Measurements from ENCODE around the gene TCF3.

DNA sequence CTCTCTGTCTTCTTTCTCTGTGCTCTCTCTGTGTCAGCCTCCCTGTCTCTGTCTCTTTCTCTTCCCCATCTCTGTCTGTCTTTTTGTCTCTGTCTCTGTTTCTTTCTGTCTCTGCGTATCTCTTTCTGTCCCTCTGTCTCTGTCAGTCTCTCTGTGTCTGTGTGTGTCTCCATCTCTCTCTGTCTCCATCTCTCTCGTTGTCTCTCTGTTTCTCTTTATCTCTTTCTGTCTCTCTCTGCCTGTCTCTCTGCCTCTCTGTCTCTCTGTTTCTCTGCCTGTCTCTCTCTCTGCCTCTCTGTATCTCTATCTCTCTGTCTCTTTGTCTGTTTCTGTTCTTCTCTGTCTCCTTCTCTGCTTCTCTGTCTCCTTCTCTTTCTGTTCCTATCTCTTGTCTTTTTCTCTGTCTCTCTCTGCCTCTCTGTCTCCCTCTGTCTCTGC lies 15.7 kb upstream of the TCF3 start:
- TF ChIP-seq, protein P1, sequence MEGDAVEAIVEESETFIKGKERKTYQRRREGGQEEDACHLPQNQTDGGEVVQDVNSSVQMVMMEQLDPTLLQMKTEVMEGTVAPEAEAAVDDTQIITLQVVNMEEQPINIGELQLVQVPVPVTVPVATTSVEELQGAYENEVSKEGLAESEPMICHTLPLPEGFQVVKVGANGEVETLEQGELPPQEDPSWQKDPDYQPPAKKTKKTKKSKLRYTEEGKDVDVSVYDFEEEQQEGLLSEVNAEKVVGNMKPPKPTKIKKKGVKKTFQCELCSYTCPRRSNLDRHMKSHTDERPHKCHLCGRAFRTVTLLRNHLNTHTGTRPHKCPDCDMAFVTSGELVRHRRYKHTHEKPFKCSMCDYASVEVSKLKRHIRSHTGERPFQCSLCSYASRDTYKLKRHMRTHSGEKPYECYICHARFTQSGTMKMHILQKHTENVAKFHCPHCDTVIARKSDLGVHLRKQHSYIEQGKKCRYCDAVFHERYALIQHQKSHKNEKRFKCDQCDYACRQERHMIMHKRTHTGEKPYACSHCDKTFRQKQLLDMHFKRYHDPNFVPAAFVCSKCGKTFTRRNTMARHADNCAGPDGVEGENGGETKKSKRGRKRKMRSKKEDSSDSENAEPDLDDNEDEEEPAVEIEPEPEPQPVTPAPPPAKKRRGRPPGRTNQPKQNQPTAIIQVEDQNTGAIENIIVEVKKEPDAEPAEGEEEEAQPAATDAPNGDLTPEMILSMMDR (IDR thresholded peaks at IDR 0.05) = no peak
- no peak for TF ChIP-seq ZFX (IDR thresholded peaks at IDR 0.05; ENCODE audit: borderline replicate concordance)

Data from 22Rv1 (cell line).